HG03521 (cell line): ENCODE results near the gene RBMY1J.
"Not testable (repeated sequence)": the region's sequence is repeated elsewhere in the genome, so short reads cannot be mapped to it uniquely, and the experiment has no call there.

ENCODE experiments used
- ATAC-seq: cut with Tn5 transposase; IDR thresholded peaks from one replicate; pipeline ENCODE4 v1.9.1; 2021; ENCODE audit warnings: mild to moderate bottlenecking, moderate library complexity; ENCODE audit not compliant: unreplicated experiment

Gene RBMY1J

DNA sequence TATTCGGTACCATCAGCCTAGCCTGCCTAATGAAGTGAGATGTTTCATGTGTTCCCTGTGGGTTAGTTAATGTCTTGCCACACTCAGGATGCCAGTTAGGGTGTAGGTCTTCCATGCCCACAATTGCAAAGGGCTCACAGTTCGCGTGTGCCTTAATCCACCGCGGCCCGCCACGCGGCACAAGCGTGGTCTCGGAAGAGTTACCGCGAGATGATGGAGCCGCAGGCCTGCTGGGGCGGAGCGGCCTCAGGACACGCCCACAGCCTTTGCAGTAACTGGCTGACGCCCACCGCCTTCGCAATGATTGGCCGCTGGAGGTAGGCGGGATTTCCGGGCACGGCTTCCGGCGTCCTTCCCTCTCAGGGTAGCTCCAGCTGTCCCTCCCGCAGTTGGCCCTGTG is at the start of gene RBMY1J:
RBMY1J (plus strand) TSS at position 301 of the 400 bp plus-strand sequence. CDS start 2,038 bp downstream, outside the sequence.
- ATAC-seq = not testable (repeated sequence)

DNA sequence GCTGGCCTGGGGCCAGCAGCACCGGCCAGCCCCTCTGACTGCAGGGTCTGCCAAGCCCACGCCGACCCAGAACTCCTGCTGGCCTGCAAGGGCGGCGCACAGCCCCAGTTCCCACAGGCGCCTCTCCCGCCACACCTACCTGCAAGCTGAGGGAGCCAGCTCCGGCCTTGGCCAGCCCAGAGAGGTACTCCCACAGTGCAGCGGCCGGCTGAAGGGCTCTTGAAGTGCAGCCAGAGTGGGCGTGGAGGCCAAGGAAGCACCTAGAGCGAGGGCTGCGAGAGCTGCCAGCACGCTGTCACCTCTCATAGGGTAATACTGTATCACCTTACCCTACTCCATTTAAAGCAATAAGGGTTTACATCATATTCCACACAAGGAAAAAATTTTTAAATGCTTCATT is 35.8 kb upstream of the RBMY1J start:
- no peak for ATAC-seq

GRCh38 chrY:22370623-22371022 is 32.6 kb upstream of the RBMY1J start:
- no peak for ATAC-seq

GRCh38 chrY:22373494-22373893 is 29.7 kb upstream of the RBMY1J start:
- no peak for ATAC-seq

- not testable (repeated sequence) for ATAC-seq
These were observed 41.6 kb downstream of the RBMY1J start for GRCh38 chrY:22444718-22445396.

GRCh38 chrY:22455522-22455921 is 52.3 kb downstream of the RBMY1J start:
- not testable (repeated sequence) for ATAC-seq

GRCh38 chrY:22461962-22462361 is 58.8 kb downstream of the RBMY1J start:
- ATAC-seq = not testable (repeated sequence)
